OCI-LY7 (cell line): ENCODE data around the gene EVA1C.
"Not testable (repeated sequence)": the region's sequence is repeated elsewhere in the genome, so short reads cannot be mapped to it uniquely, and the experiment has no call there.

Experiments used
- CTCF ChIP-seq: fragments of 200-600 bp; sonication (generic); conservative IDR thresholded peaks from 2 replicates; pipeline ENCODE4 v1.5.1; 2014; ENCODE audit warnings: mild to moderate bottlenecking, antibody characterized with exemption, low read length, moderate library complexity, mixed read lengths
- EZH2phosphoT487 ChIP-seq: fragments of 200-600 bp; sonication (generic); IDR thresholded peaks from 2 replicates; pipeline ENCODE4 v1.6.1; 2018; ENCODE audit warnings: low read depth, borderline replicate concordance, mild to moderate bottlenecking, mixed run types, antibody characterized with exemption, low read length, moderate library complexity, mixed read lengths

GRCh38 chr21:32446440-32446839, 33.9 kb downstream of the EVA1C start:
- not testable (repeated sequence) for TF ChIP-seq CTCF, EZH2phosphoT487
